ENCODE measurements around the gene SPON1. TPM values are rescaled to one million over a fixed set of nuclear protein-coding genes. Genes with fewer than 3 reads are reported as not detected.

SPON1 gene
- total and polyA plus RNA-seq, 8 donors: 0.83 to 17.5 (median 1.7) TPM

GRCh38 chr11:14300661-14301304, 338.3 kb downstream of the SPON1 start:
- ATAC-seq (peak; percentile 80 to 98 (median 96)), DNase-seq (peak in 3 of 6 donors; percentile 26 to 58 (median 28)), FAIRE-seq (no peak)
- WGBS, 2 donors: 30 to 38% methylated on average over 6 of the region's 6 CpGs
- Histone ChIP-seq H3K9me3 (no peaks in the 10 kb centered on the region), H3K4me1 (peaks cover 0 to 3% (median 0%) of the 10 kb centered on the region in 3 donors), H3K4me3 (no peak overlapping the region), H3K27me3 (no peaks in the 10 kb centered on the region), H3K36me3 (no peaks in the 10 kb centered on the region), H3K27ac (no peak overlapping the region)
- peak; percentile 33 to 70 (median 54) for TF ChIP-seq CTCF (IDR thresholded peaks at IDR 0.05)
- intact Hi-C loops (cut with DNase I): loop anchor here in 2 of 3 donors (5.0 to 10.0 kb wide), 2 partner anchors 144 to 152 kb away; no protein-coding TSS in a partner anchor

- Histone ChIP-seq H3K9me3 (no peaks in the 10 kb centered on the region), H3K27me3 (no peaks in the 10 kb centered on the region), H3K4me1 (peaks cover 7 to 18% (median 15%) of the 10 kb centered on the region in 3 donors), H3K36me3 (no peaks in the 10 kb centered on the region), H3K4me3 (no peak overlapping the region), H3K27ac (no peak overlapping the region)
- ATAC-seq: no peak
- FAIRE-seq: no peak
- intact Hi-C loops (cut with DNase I): loop anchor here in 2 of 3 donors (5.0 to 10.0 kb wide), 2 partner anchors 140 to 148 kb away; no protein-coding TSS in a partner anchor
- TF ChIP-seq CTCF (IDR thresholded peaks at IDR 0.05): no peak
- no peak for DNase-seq
Observed at GRCh38 chr11:14304601-14305000, 342.1 kb downstream of the SPON1 start.

- H3K36me3 ChIP-seq: no peaks in the 10 kb centered on the region
- no peak overlapping the region for H3K27ac ChIP-seq
- 97 to 99% methylated on average over 7 of the region's 7 CpGs for WGBS, 2 donors
- ATAC-seq (no peak), FAIRE-seq (no peak), DNase-seq (no peak)
- TF ChIP-seq CTCF (IDR thresholded peaks at IDR 0.05): no peak
- intact Hi-C loops (cut with DNase I): loop anchor here in 1 of 3 donors (10.0 kb wide), 1 partner anchor 139 kb away; no protein-coding TSS in a partner anchor
- H3K4me1 ChIP-seq: peaks cover 7 to 18% (median 16%) of the 10 kb centered on the region in 3 donors
- no peaks in the 10 kb centered on the region for H3K27me3 ChIP-seq
- no peak overlapping the region for H3K4me3 ChIP-seq
- H3K9me3 ChIP-seq: no peaks in the 10 kb centered on the region
Observed at GRCh38 chr11:14305649-14306048, 343.1 kb downstream of the SPON1 start.

GRCh38 chr11:14306481-14306880, 344.0 kb downstream of the SPON1 start:
- intact Hi-C loops (cut with DNase I): loop anchor here in 1 of 3 donors (10.0 kb wide), 1 partner anchor 138 kb away; no protein-coding TSS in a partner anchor
- H3K4me1 ChIP-seq: peaks cover 7 to 18% (median 16%) of the 10 kb centered on the region in 3 donors
- H3K4me3 ChIP-seq: no peak overlapping the region
- TF ChIP-seq CTCF (IDR thresholded peaks at IDR 0.05): no peak
- DNase-seq (no peak), FAIRE-seq (no peak), ATAC-seq (no peak)
- no peak overlapping the region for H3K27ac ChIP-seq
- no peaks in the 10 kb centered on the region for H3K27me3 ChIP-seq
- WGBS, 2 donors: 97 to 100% methylated on average over 1 of the region's 1 CpG
- H3K36me3 ChIP-seq: no peaks in the 10 kb centered on the region
- H3K9me3 ChIP-seq: no peaks in the 10 kb centered on the region

All from pancreas (tissue), 10 donors.